T follicular helper cell (primary cell): Measurements from ENCODE around the gene SPTBN4.
"Not testable (repeated sequence)": the region's sequence is repeated elsewhere in the genome, so short reads cannot be mapped to it uniquely, and the experiment has no call there.

Experiments used
- DNase-seq: peaks from one replicate; pipeline ENCODE4 v3.0.0-alpha.2; 2020; ENCODE audit warnings: low read depth

The SPTBN4 gene

GRCh38 chr19:40588926-40589569 is 122.2 kb downstream of the SPTBN4 start:
- no peak for DNase-seq

GRCh38 chr19:40589591-40590429 is 123.0 kb downstream of the SPTBN4 start:
- DNase-seq: no peak

- no peak for DNase-seq
These were observed 123.9 kb downstream of the SPTBN4 start for GRCh38 chr19:40590464-40591265.

DNA sequence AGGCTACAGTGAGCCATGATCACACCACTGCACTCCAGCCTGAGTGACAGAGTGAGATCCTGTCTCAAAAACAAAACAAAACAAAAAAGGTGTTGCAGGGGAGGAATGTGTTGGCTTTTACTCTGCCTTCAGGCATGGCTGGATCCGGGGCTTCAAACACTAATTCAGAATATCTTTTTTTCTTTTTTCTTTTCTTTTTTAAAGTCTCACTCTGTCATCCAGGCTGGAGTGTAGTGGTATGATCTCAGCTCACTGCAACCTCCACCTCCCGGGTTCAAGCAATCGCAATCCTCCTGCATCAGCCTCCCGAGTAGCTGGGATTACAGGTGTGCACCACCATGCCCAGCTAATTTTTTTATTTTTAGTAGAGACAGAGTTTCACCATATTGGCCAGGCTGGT is 124.9 kb downstream of the SPTBN4 start:
- DNase-seq: not testable (repeated sequence)

GRCh38 chr19:40592170-40592569 is 125.4 kb downstream of the SPTBN4 start:
- no peak for DNase-seq

DNA sequence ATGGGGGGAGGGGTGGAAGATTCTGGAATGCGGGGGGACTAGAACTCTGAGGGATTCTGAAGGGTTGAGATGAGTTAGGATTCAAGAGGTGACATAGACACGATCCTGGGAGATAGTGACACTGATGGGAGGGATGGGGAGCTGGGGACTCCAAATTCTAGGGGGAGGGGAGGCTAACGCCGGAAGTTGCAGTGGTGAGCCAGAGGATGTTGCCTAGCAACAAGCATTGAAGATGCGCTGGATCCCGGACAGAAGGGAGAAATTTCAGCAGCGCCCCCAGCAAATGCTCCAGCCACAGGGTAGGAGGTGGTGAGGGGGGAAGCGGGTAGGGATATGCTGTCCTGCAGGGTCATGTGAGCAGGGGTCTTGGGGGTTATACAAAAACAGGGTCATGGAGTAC is 127.5 kb downstream of the SPTBN4 start:
- DNase-seq: no peak

DNA sequence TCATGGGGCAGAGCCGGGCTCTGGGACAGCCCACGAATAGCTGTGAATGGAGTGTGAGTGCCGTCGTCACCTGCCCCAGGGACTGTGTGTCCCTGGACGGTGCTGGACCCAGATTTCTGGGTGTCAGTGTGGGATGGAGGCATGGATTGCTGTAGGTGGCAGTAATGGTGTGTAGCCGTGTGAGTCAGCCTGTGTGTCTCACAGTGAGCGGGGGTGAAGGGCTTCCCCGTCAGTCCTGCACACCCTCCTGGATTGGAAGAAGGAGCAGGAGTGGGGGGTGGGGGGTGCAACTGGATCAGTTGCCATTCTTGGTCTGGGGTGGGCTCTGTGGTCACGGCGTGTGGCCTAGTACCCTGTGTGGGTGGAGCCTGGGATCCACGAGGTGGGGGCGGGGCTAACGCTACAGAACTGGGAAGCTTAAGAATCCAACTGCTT is 127.9 kb downstream of the SPTBN4 start:
- no peak for DNase-seq

DNA sequence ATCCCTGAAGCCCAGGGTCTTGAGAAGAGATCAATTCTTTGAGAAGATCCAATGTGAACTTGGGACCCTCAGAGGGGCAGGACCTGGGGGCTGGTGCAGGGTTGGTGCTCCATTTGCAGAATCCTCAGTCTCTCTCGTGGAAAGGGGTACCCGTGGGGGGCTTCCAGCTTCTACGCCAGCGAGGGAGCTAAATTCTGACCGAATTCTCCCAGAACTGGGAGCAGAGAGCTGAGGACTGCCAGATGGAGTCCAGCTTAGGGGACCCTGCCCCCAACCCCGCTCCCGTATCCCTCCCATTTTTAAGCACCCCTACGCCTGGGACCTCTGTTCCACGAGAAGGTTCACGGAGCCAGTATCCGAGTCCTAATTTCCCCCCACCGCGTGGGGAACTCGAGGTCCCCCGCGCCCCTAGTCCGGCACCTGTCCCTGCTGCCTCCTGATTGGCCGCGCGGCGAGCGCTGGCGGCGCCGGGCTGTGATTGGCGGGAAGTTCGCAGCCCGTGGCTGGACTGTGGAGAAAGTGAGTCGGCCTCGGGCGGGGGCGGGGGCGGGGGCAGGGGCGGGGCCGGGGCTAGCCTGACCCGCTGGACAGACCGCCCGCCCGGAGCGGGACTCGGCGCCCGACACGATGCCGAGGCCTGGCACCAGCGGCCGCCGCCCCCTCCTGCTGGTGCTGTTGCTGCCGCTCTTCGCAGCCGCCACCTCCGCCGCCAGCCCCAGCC is 130.0 kb downstream of the SPTBN4 start:
- no peak for DNase-seq

GRCh38 chr19:40597329-40597838 is 130.6 kb downstream of the SPTBN4 start:
- no peak for DNase-seq

DNA sequence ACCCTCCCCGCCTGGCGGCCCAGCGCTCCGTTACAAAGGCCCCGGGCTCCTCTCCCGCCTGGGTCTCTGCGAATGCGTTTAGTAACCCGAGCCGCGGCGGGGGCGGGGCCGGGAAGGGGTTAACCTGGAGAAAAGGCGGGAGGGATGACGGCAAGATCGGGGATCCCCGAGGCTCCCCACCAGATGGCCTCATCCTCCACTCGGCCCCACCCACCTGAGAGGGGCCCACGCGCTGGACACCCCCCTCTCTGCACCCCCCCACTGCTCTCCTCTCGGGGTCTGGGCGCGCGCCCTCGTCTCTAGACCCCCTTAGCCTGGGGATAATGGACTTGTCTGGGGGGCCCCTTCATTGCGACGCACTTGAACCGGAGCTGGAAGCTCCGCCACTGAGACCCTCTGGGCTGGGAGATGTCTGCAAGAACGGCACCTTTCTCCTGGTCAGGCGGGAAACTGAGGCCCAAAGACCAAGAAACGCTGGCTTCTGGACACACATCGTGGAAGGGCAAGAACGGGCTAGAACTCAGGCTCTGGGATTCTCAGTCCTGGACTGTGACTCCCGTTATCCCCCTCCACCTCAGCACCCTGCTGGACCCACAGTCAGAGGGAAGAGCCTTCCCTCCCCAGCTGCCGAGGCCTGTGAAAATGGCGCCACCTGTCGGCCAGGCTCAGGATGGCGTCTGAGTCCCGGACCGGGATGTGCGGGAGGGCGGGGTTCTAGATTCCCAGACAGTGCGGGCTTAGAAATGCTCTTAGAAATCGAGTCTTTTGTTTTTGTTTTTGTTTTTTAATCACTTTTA is 131.5 kb downstream of the SPTBN4 start:
- DNase-seq: peak; percentile 76

DNA sequence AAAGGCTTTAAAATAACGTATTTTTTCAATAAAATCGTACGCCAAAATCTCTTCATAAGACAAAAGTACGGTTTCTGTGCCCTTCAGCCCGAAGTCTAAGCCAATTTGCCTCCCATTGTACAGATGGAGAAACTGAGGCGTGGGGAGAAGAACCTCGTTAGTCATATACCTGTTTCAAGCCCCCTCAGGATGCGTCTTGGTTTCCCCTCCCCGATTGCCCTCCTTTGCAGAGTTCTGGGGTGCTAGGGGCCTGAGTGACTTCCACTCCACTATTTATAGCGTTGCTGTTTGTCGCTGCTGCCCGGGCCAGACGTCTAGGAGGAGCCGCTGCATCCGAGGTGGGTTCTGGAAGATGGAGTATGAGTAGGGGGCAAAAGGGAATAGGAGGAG is 132.1 kb downstream of the SPTBN4 start:
- no peak for DNase-seq

GRCh38 chr19:40599331-40599901 is 132.6 kb downstream of the SPTBN4 start:
- DNase-seq: no peak

DNA sequence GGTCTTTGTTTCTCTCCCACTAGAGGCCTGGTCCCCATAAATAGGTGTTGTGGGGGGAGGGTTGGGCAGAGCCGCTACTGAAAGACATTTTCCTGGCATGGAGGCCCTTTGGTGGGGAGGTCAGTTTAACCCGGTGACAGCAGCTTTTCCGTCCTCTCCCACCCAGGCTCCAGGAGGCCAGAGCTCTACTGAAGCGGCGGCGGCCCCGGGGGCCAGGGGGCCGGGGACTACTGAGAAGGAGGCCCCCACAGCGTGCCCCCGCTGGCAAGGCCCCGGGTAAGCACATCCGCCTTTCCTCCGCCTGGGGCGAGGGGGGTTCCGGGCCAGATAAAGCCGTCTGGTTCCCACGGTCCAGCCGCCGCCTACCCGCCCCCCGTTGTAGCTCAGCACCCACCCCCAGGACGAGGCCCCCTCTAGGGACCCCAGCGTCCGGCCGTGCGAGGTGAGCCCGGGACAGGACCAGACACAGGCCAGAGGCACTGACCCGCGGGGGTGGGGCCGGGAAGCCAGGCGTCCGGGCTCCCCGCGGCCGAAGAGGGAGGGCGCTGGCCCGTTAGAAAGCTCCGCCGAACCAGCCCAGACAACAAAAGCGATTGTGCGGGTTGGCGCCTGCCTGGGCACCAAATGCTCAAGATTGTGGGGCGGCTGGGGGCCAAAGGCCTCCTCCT is 133.2 kb downstream of the SPTBN4 start:
- no peak for DNase-seq

- DNase-seq: no peak
These were observed 133.9 kb downstream of the SPTBN4 start for GRCh38 chr19:40600570-40601133.

- DNase-seq: no peak
These were observed 134.6 kb downstream of the SPTBN4 start, which contains the start of gene LTBP4 for GRCh38 chr19:40601134-40601974. TSS of gene LTBP4 (plus strand) at chr19:40601369. CDS start at chr19:40601388, 19 bp downstream.

DNA sequence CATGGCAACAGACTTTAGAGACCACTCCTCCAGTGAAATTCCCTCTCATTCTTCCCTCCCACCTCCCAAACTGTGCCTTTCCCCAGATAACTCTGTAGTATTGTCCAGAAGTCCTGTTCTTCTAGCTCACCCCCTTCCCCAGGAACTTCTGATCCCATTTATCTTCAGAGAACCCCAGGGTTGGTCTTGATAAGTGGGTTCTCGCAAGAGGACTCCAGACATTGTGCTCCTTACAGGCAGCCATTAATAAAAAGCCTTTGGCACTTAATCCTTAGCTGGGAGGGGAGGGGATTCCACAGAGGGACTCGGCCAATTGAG is 136.2 kb downstream of the SPTBN4 start:
- DNase-seq: no peak

DNA sequence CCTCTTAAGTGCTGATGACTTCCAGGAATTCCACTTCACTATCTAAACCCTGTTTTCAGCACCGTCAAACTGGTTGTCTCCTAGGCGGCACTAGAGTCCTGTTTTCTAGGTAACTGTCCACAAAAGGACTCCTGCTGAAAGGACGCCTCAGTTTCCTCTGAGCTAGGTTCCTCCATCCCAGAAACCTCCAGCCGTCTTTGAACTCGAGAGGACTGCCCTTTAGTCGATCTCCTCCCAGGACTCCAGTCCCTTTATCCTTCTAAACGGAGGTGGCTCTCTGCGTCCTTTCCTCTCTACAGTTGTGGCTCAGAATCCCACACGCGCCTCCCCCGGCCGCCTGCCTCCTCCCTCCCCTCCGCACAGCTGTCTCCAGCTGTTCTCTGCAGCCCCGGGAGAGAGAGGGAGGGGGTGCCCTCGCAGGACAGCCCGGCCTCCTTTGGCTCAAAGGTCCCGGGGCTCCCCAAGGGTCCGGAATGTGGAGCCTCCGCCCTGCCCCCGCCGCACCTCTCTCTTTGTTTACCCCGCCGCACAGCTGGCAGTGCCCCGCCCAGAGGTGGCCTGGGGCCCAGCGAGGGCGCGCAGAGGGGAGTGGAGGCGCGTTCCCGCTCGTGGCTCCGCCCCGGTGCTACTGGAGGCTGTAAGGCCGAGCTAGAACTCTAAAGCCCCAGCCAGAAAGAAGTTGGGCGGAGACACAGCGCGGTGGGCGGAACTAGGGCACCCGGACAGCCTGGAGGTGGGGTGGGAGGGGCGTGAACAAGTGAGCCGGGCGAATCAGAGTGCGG is 136.8 kb downstream of the SPTBN4 start:
- DNase-seq: peak; percentile 95

GRCh38 chr19:40604171-40604646 is 137.4 kb downstream of the SPTBN4 start:
- no peak for DNase-seq
